ENCODE measurements around the gene CPLX4. TPM values are rescaled to one million over a fixed set of nuclear protein-coding genes. Genes with fewer than 3 reads are reported as not detected.
A peak's percentile ranks its signal among the peaks of the same experiment; 100 is the strongest.

The CPLX4 gene
- total and polyA plus RNA-seq, 2 donors (not counting 1 experiment from before 2014, with no cell fraction given): not detected

- peak in 1 of 2 donors; percentile 80 for DNase-seq (ENCODE audit: low read depth in 2 of 2)
- Histone ChIP-seq H4K20me1 (ENCODE audit: control insufficient read depth, extremely low read depth, insufficient read depth, low read length) (no peaks in the 10 kb centered on the region), H3K9ac (ENCODE audit: insufficient read depth, low read length) (no peak overlapping the region), H3K27ac (ENCODE audit: insufficient read depth, low read length) (no peak overlapping the region), H3K9me3 (ENCODE audit: control insufficient read depth, insufficient read depth, low read depth, low read length) (no peaks in the 10 kb centered on the region), H3K4me2 (ENCODE audit: extremely low read depth, insufficient read depth, low read length) (no peak overlapping the region), H3K4me3 (replicated peaks in 1 of 4; ENCODE audit: control extremely low read depth in 1 of 4, insufficient read depth in 1 of 4, low read depth in 3 of 4, low read length in 4 of 4) (no peak overlapping the region), H2AFZ (ENCODE audit: low read length) (no peak overlapping the region), H3K36me3 (ENCODE audit: control insufficient read depth, insufficient read depth, low read length) (peaks cover 2% of the 10 kb centered on the region), H3K79me2 (ENCODE audit: control insufficient read depth, insufficient read depth, low read length) (no peaks in the 10 kb centered on the region), H3K27me3 (ENCODE audit: control insufficient read depth, insufficient read depth, low read length) (peaks cover 2% of the 10 kb centered on the region), H3K4me1 (ENCODE audit: control insufficient read depth, extremely low read depth, insufficient read depth, low read length) (no peaks in the 10 kb centered on the region)
- TF ChIP-seq EZH2 (IDR thresholded peaks at IDR 0.05; ENCODE audit: low read length, missing control alignments) (no peak), CTCF (conservative IDR thresholded peaks at IDR 0.05 in 1 of 2, IDR thresholded peaks at IDR 0.05 in 1 of 2; ENCODE audit: low read depth in 1 of 2, low read length in 2 of 2) (no peak)
These were observed 5.6 kb upstream of the CPLX4 start for GRCh38 chr18:59323931-59324622.

GRCh38 chr18:59311631-59312030 is 6.8 kb downstream of the CPLX4 start:
- Histone ChIP-seq H3K36me3 (ENCODE audit: control insufficient read depth, insufficient read depth, low read length) (no peaks in the 10 kb centered on the region), H2AFZ (ENCODE audit: low read length) (no peak overlapping the region), H3K9me3 (ENCODE audit: control insufficient read depth, insufficient read depth, low read depth, low read length) (no peaks in the 10 kb centered on the region), H3K4me2 (ENCODE audit: extremely low read depth, insufficient read depth, low read length) (no peak overlapping the region), H3K79me2 (ENCODE audit: control insufficient read depth, insufficient read depth, low read length) (no peaks in the 10 kb centered on the region), H3K27ac (ENCODE audit: insufficient read depth, low read length) (no peak overlapping the region), H3K4me1 (ENCODE audit: control insufficient read depth, extremely low read depth, insufficient read depth, low read length) (peaks cover 2% of the 10 kb centered on the region), H3K27me3 (ENCODE audit: control insufficient read depth, insufficient read depth, low read length) (peaks cover 24% of the 10 kb centered on the region), H4K20me1 (ENCODE audit: control insufficient read depth, extremely low read depth, insufficient read depth, low read length) (no peaks in the 10 kb centered on the region), H3K9ac (ENCODE audit: insufficient read depth, low read length) (no peak overlapping the region), H3K4me3 (replicated peaks in 1 of 4; ENCODE audit: control extremely low read depth in 1 of 4, insufficient read depth in 1 of 4, low read depth in 3 of 4, low read length in 4 of 4) (no peak overlapping the region)
- TF ChIP-seq EZH2 (IDR thresholded peaks at IDR 0.05; ENCODE audit: low read length, missing control alignments) (no peak), CTCF (conservative IDR thresholded peaks at IDR 0.05 in 1 of 2, IDR thresholded peaks at IDR 0.05 in 1 of 2; ENCODE audit: low read depth in 1 of 2, low read length in 2 of 2) (no peak)
- peak in 1 of 2 donors; percentile 16 for DNase-seq (ENCODE audit: low read depth in 2 of 2)

GRCh38 chr18:59308938-59309260 is 9.6 kb downstream of the CPLX4 start:
- H3K4me1 ChIP-seq (ENCODE audit: control insufficient read depth, extremely low read depth, insufficient read depth, low read length): peaks cover 2% of the 10 kb centered on the region
- H3K36me3 ChIP-seq (ENCODE audit: control insufficient read depth, insufficient read depth, low read length): no peaks in the 10 kb centered on the region
- peak overlapping the region; percentile 62 for H2AFZ ChIP-seq (ENCODE audit: low read length)
- H3K4me3 ChIP-seq (replicated peaks in 1 of 4; ENCODE audit: control extremely low read depth in 1 of 4, insufficient read depth in 1 of 4, low read depth in 3 of 4, low read length in 4 of 4): peak overlapping the region; percentile 22 to 43 (median 32)
- peaks cover 30% of the 10 kb centered on the region for H3K27me3 ChIP-seq (ENCODE audit: control insufficient read depth, insufficient read depth, low read length)
- H3K79me2 ChIP-seq (ENCODE audit: control insufficient read depth, insufficient read depth, low read length): no peaks in the 10 kb centered on the region
- TF ChIP-seq CTCF (conservative IDR thresholded peaks at IDR 0.05 in 1 of 2, IDR thresholded peaks at IDR 0.05 in 1 of 2; ENCODE audit: low read depth in 1 of 2, low read length in 2 of 2) (no peak), EZH2 (IDR thresholded peaks at IDR 0.05; ENCODE audit: low read length, missing control alignments) (no peak)
- no peaks in the 10 kb centered on the region for H4K20me1 ChIP-seq (ENCODE audit: control insufficient read depth, extremely low read depth, insufficient read depth, low read length)
- H3K27ac ChIP-seq (ENCODE audit: insufficient read depth, low read length): no peak overlapping the region
- no peak overlapping the region for H3K9ac ChIP-seq (ENCODE audit: insufficient read depth, low read length)
- H3K9me3 ChIP-seq (ENCODE audit: control insufficient read depth, insufficient read depth, low read depth, low read length): no peaks in the 10 kb centered on the region
- peak in 1 of 2 donors; percentile 6 for DNase-seq (ENCODE audit: low read depth in 2 of 2)
- H3K4me2 ChIP-seq (ENCODE audit: extremely low read depth, insufficient read depth, low read length): peak overlapping the region; percentile 89
